HepG2 (cell line): ENCODE results near the gene TAPBP. TPM values are rescaled to one million over a fixed set of nuclear protein-coding genes. Genes with fewer than 3 reads are reported as not detected.

Experiments
- HNF4G ChIP-seq, 2 experiments: sonication (generic) in 1 of 2; formaldehyde crosslinking in 1 of 2; IDR thresholded peaks; 2 replicates each; pipeline versions ENCODE4 v1.4.0 to v1.6.1; 2011 to 2020; ENCODE audit warnings: borderline replicate concordance in 2 of 2, low read depth in 2 of 2, mild to moderate bottlenecking in 2 of 2, low read length in 1 of 2, missing genetic modification reagents in 1 of 2, moderate library complexity in 1 of 2
- MXD3 ChIP-seq: IDR thresholded peaks from 2 replicates; pipeline ENCODE4 v1.6.1; 2016; ENCODE audit warnings: mild to moderate bottlenecking, missing biosample characterization, missing genetic modification reagents
- SIN3B ChIP-seq: fragments of 150-350 bp; IDR thresholded peaks from 2 replicates; pipeline ENCODE4 v1.6.1; 2014; ENCODE audit warnings: low read length
- SNAI1 ChIP-seq: sonication (generic); formaldehyde crosslinking; IDR thresholded peaks from 2 replicates; pipeline ENCODE4 v1.5.0; 2020; ENCODE audit warnings: mild to moderate bottlenecking, missing genetic modification reagents, borderline replicate concordance
- ZC3H13 ChIP-seq: sonication (generic); formaldehyde crosslinking; IDR thresholded peaks from 2 replicates; pipeline ENCODE4 v1.8.1; 2023; ENCODE audit warnings: mild to moderate bottlenecking, missing genetic modification reagents, moderate library complexity
- ZNF230 ChIP-seq: sonication (generic); formaldehyde crosslinking; IDR thresholded peaks from 2 replicates; pipeline ENCODE4 v1.4.0; 2020; ENCODE audit warnings: mild to moderate bottlenecking, missing genetic modification reagents
- ZNF280D ChIP-seq: sonication (generic); formaldehyde crosslinking; IDR thresholded peaks from 2 replicates; pipeline ENCODE4 v1.5.1; 2020; ENCODE audit warnings: mild to moderate bottlenecking, missing genetic modification reagents
- ZNF282 ChIP-seq: fragments of 450-650 bp; IDR thresholded peaks from 2 replicates; pipeline ENCODE4 v1.6.1; 2018; ENCODE audit not compliant: partially characterized antibody
- ZNF343 ChIP-seq: sonication (generic); formaldehyde crosslinking; IDR thresholded peaks from 2 replicates; pipeline ENCODE4 v1.4.0; 2020; ENCODE audit warnings: mild to moderate bottlenecking, missing genetic modification reagents
- ZNF570 ChIP-seq: sonication (generic); formaldehyde crosslinking; IDR thresholded peaks from 2 replicates; pipeline ENCODE4 v1.4.0; 2020; ENCODE audit warnings: mild to moderate bottlenecking, missing genetic modification reagents, borderline replicate concordance
- ZNF883 ChIP-seq: sonication (generic); formaldehyde crosslinking; IDR thresholded peaks from 2 replicates; pipeline ENCODE4 v1.5.1; 2020; ENCODE audit warnings: mild to moderate bottlenecking, missing genetic modification reagents; ENCODE audit errors: not compliant biosample characterization
- polyA plus RNA-seq, 8 experiments: library from polyadenylated mRNA; depleted of rRNA in 3 of 8; stranded (reverse) in 7 of 8; unstranded in 1 of 8; fragments of >200 nt; fragmentation: Illumina TruSeq in 4 of 8; extraction: Trizol in 4 of 8; gene quantifications; 2 replicates each; pipeline versions ENCODE4 v1.2.1 to v1.2.3, GENCODE V29; 2011 to 2016; ENCODE audit warnings: low read depth in 4 of 8, missing spikeins in 1 of 8, mixed read lengths in 1 of 8; ENCODE audit not compliant: insufficient read depth in 1 of 8
- total RNA-seq, 5 experiments: library from RNA; depleted of rRNA; stranded (reverse); fragments of >200 nt; fragmentation: Illumina TruSeq; extraction: Trizol; gene quantifications; 2 replicates each; pipeline ENCODE4 v1.2.3, GENCODE V29; 2016; ENCODE audit warnings: low read depth in 1 of 5
- TF ChIP-seq, protein P1 (sequence below): sonication (generic); formaldehyde crosslinking; IDR thresholded peaks from 2 replicates; pipeline ENCODE4 v1.8.0; 2022; ENCODE audit warnings: mild to moderate bottlenecking, missing genetic modification reagents, borderline replicate concordance
- TF ChIP-seq, protein P2 (sequence below): sonication (generic); formaldehyde crosslinking; IDR thresholded peaks from 2 replicates; pipeline ENCODE4 v1.4.0; 2020; ENCODE audit warnings: missing genetic modification reagents, mild to moderate bottlenecking, borderline replicate concordance
- TF ChIP-seq, protein P3 (sequence below): IDR thresholded peaks from 2 replicates; pipeline ENCODE4 v1.4.0; 2020; ENCODE audit warnings: mild to moderate bottlenecking, missing genetic modification reagents
- TF ChIP-seq, protein P4 (sequence below): sonication (generic); formaldehyde crosslinking; conservative IDR thresholded peaks from 2 replicates; pipeline ENCODE4 v1.4.0; 2020; ENCODE audit warnings: missing genetic modification reagents

The TAPBP gene
- total and polyA plus RNA-seq, 2 of the 13 experiments (the other 11 are each of a cell fraction or from before 2014, with no cell fraction given), result 27.4 to 32.3 TPM

- TF ChIP-seq ZNF280D (CRISPR knock-in tag) (no peak), SNAI1 (CRISPR knock-in tag) (no peak), ZNF343 (CRISPR knock-in tag) (no peak), SIN3B (no peak), ZNF883 (no peak), ZC3H13 (no peak), HNF4G (IDR thresholded peaks at IDR 0.05; ENCODE audit: borderline replicate concordance, low read depth, low read length) (no peak), HNF4G (CRISPR knock-in tag; IDR thresholded peaks at IDR 0.05; ENCODE audit: borderline replicate concordance, low read depth) (no peak), MXD3 (CRISPR knock-in tag) (no peak), ZNF282 (no peak), ZNF230 (CRISPR knock-in tag) (no peak), ZNF570 (CRISPR knock-in tag) (no peak)
- TF ChIP-seq, protein P1, sequence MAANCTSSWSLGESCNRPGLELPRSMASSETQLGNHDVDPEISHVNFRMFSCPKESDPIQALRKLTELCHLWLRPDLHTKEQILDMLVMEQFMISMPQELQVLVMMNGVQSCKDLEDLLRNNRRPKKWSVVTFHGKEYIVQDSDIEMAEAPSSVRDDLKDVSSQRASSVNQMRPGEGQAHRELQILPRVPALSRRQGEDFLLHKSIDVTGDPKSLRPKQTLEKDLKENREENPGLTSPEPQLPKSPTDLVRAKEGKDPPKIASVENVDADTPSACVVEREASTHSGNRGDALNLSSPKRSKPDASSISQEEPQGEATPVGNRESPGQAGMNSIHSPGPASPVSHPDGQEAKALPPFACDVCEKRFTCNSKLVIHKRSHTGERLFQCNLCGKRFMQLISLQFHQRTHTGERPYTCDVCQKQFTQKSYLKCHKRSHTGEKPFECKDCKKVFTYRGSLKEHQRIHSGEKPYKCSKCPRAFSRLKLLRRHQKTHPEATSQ (CRISPR knock-in tag), result no peak
- TF ChIP-seq, protein P2, sequence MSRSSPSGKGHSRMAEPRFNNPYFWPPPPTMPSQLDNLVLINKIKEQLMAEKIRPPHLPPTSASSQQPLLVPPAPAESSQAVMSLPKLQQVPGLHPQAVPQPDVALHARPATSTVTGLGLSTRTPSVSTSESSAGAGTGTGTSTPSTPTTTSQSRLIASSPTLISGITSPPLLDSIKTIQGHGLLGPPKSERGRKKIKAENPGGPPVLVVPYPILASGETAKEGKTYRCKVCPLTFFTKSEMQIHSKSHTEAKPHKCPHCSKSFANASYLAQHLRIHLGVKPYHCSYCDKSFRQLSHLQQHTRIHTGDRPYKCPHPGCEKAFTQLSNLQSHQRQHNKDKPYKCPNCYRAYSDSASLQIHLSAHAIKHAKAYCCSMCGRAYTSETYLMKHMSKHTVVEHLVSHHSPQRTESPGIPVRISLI, result no peak
- TF ChIP-seq, protein P3, sequence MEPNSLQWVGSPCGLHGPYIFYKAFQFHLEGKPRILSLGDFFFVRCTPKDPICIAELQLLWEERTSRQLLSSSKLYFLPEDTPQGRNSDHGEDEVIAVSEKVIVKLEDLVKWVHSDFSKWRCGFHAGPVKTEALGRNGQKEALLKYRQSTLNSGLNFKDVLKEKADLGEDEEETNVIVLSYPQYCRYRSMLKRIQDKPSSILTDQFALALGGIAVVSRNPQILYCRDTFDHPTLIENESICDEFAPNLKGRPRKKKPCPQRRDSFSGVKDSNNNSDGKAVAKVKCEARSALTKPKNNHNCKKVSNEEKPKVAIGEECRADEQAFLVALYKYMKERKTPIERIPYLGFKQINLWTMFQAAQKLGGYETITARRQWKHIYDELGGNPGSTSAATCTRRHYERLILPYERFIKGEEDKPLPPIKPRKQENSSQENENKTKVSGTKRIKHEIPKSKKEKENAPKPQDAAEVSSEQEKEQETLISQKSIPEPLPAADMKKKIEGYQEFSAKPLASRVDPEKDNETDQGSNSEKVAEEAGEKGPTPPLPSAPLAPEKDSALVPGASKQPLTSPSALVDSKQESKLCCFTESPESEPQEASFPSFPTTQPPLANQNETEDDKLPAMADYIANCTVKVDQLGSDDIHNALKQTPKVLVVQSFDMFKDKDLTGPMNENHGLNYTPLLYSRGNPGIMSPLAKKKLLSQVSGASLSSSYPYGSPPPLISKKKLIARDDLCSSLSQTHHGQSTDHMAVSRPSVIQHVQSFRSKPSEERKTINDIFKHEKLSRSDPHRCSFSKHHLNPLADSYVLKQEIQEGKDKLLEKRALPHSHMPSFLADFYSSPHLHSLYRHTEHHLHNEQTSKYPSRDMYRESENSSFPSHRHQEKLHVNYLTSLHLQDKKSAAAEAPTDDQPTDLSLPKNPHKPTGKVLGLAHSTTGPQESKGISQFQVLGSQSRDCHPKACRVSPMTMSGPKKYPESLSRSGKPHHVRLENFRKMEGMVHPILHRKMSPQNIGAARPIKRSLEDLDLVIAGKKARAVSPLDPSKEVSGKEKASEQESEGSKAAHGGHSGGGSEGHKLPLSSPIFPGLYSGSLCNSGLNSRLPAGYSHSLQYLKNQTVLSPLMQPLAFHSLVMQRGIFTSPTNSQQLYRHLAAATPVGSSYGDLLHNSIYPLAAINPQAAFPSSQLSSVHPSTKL (CRISPR knock-in tag), result no peak
- TF ChIP-seq, protein P4, sequence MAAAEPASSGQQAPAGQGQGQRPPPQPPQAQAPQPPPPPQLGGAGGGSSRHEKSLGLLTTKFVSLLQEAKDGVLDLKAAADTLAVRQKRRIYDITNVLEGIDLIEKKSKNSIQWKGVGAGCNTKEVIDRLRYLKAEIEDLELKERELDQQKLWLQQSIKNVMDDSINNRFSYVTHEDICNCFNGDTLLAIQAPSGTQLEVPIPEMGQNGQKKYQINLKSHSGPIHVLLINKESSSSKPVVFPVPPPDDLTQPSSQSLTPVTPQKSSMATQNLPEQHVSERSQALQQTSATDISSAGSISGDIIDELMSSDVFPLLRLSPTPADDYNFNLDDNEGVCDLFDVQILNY (CRISPR knock-in tag), result no peak
Observed at GRCh38 chr6:33297956-33298772, 15.7 kb downstream of the TAPBP start (continued).
